Endothelial cell (in vitro differentiated cells): Measurements from ENCODE around the gene LGALS3. TPM values are rescaled to one million over a fixed set of nuclear protein-coding genes. Genes with fewer than 3 reads are reported as not detected.
A peak's percentile ranks its signal among the peaks of the same experiment; 100 is the strongest.

ENCODE experiments used
- DNase-seq: peaks from one replicate; pipeline ENCODE4 v3.0.0; 2021; ENCODE audit warnings: low spot score
- H3K27ac Mint-ChIP-seq: one replicate; pipeline ENCODE4 v1.8.0; 2021; ENCODE audit warnings: mixed read lengths, inconsistent platforms; ENCODE audit not compliant: unreplicated experiment
- H3K27me3 Mint-ChIP-seq: one replicate; pipeline ENCODE4 v1.8.0; 2021; ENCODE audit warnings: mild to moderate bottlenecking, moderate library complexity, mixed read lengths, inconsistent platforms; ENCODE audit not compliant: unreplicated experiment
- H3K36me3 Mint-ChIP-seq: one replicate; pipeline ENCODE4 v1.8.0; 2021; ENCODE audit warnings: mild to moderate bottlenecking, low read depth, mixed read lengths, inconsistent platforms; ENCODE audit not compliant: unreplicated experiment
- H3K4me1 Mint-ChIP-seq: one replicate; pipeline ENCODE4 v1.8.0; 2021; ENCODE audit warnings: mild to moderate bottlenecking, mixed read lengths, inconsistent platforms; ENCODE audit not compliant: unreplicated experiment
- H3K4me3 Mint-ChIP-seq: one replicate; pipeline ENCODE4 v1.8.0; 2021; ENCODE audit warnings: mild to moderate bottlenecking, mixed read lengths, inconsistent platforms; ENCODE audit not compliant: unreplicated experiment
- H3K9me3 Mint-ChIP-seq: one replicate; pipeline ENCODE4 v1.8.0; 2021; ENCODE audit warnings: mixed read lengths, inconsistent platforms; ENCODE audit not compliant: unreplicated experiment
- total RNA-seq: library from RNA; stranded (reverse); fragmentation: NEBNext Ultra II Directional; extraction: Animal tissue kit (Norgen Biotek cat#: 25700); gene quantifications from one replicate; pipeline ENCODE4 v1.2.1, GENCODE V29; 2021; ENCODE audit not compliant: unreplicated experiment
- TF ChIP-seq, protein P1 (sequence below): fragments of 200-600 bp; sonication (generic); IDR thresholded peaks from one replicate; pipeline ENCODE4 v1.5.0; 2021; ENCODE audit warnings: antibody characterized with exemption; ENCODE audit not compliant: unreplicated experiment

LGALS3 gene
- total RNA-seq, 1 donor from 2014 or later = 4.1 TPM

DNA sequence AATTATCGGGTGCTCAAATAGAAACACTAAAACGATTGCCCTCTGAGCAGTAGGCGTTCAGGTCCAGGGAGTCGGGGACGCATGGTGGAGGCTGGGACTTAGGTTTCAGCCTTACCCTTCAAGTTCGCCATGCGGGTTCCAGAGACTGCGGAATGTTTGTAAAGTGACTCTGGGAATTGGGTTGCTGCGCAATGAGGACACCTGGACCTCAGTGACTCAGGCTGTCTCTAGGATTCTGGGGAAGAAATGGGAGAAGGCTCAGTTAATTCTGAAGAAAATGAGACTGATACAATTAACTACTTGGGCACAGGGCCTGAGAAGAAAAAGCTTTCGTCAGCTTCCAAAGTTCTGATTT, 1.1 kb downstream of the LGALS3 start:
- H3K4me1 Mint-ChIP-seq = no peaks in the 10 kb centered on the region
- no peaks in the 10 kb centered on the region for H3K36me3 Mint-ChIP-seq
- no peak overlapping the region for H3K27ac Mint-ChIP-seq
- TF ChIP-seq, protein P1, sequence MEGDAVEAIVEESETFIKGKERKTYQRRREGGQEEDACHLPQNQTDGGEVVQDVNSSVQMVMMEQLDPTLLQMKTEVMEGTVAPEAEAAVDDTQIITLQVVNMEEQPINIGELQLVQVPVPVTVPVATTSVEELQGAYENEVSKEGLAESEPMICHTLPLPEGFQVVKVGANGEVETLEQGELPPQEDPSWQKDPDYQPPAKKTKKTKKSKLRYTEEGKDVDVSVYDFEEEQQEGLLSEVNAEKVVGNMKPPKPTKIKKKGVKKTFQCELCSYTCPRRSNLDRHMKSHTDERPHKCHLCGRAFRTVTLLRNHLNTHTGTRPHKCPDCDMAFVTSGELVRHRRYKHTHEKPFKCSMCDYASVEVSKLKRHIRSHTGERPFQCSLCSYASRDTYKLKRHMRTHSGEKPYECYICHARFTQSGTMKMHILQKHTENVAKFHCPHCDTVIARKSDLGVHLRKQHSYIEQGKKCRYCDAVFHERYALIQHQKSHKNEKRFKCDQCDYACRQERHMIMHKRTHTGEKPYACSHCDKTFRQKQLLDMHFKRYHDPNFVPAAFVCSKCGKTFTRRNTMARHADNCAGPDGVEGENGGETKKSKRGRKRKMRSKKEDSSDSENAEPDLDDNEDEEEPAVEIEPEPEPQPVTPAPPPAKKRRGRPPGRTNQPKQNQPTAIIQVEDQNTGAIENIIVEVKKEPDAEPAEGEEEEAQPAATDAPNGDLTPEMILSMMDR = no peak
- no peaks in the 10 kb centered on the region for H3K9me3 Mint-ChIP-seq
- H3K27me3 Mint-ChIP-seq = peaks cover 10% of the 10 kb centered on the region
- H3K4me3 Mint-ChIP-seq = peak overlapping the region; percentile 74
- DNase-seq = no peak

DNA sequence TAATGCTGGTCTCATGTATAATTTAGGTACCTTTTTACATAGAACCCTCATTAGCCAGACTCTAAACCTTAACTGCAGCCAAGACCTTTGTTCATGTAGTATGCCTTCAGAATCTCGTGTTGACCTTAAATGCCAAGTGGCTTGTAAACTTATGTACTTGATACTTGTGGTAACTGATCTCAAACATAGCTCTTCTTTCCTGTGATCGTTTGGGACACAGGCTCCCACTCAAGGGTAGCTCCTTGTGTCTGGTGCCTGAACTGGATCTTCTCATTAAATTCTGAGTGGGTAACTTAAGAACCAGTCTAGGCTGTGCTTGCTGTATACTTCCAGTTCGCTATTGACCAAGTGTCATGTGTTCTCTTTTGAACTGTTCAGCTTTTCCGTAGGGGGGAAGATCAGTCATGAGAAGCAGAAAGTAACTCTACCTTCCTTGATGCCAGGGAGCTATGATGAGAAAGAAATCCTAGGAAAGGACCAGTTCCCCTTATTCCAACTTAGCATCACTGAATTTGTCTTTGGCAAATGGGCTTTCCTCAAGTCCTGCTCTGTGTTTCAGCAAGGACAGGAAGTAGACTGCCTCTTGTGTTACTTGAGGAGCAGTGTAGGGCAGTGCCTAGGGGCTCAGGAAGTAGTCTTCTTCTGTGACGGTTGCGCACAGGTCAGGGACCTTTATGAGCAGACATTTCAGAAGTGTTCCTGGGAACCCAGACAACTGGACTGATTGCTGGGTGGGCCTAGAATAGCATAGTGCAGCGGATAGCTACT, 2.5 kb downstream of the LGALS3 start:
- TF ChIP-seq, protein P1 = no peak
- H3K4me1 Mint-ChIP-seq = no peaks in the 10 kb centered on the region
- H3K36me3 Mint-ChIP-seq = no peaks in the 10 kb centered on the region
- no peak overlapping the region for H3K4me3 Mint-ChIP-seq
- no peak for DNase-seq
- no peaks in the 10 kb centered on the region for H3K9me3 Mint-ChIP-seq
- no peak overlapping the region for H3K27ac Mint-ChIP-seq
- peaks cover 10% of the 10 kb centered on the region for H3K27me3 Mint-ChIP-seq

GRCh38 chr14:55133416-55133815, 4.4 kb downstream of the LGALS3 start:
- TF ChIP-seq, protein P1 = no peak
- no peak overlapping the region for H3K4me3 Mint-ChIP-seq
- no peak overlapping the region for H3K27ac Mint-ChIP-seq
- H3K27me3 Mint-ChIP-seq = peaks cover 7% of the 10 kb centered on the region
- no peaks in the 10 kb centered on the region for H3K9me3 Mint-ChIP-seq
- H3K36me3 Mint-ChIP-seq = no peaks in the 10 kb centered on the region
- DNase-seq = no peak
- H3K4me1 Mint-ChIP-seq = no peaks in the 10 kb centered on the region

- Mint-ChIP-seq H3K36me3 (no peaks in the 10 kb centered on the region), H3K4me3 (no peak overlapping the region), H3K9me3 (no peaks in the 10 kb centered on the region), H3K27ac (no peak overlapping the region), H3K27me3 (no peaks in the 10 kb centered on the region), H3K4me1 (no peaks in the 10 kb centered on the region)
- TF ChIP-seq, protein P1 = no peak
- DNase-seq = no peak
These were observed 7.2 kb downstream of the LGALS3 start for GRCh38 chr14:55136241-55136640.
